NCI-H345 treated with DMSO at 0.1 percent for 48 hours (cell line): ENCODE measurements around the gene CA6.
"Not testable (repeated sequence)": the region's sequence is repeated elsewhere in the genome, so short reads cannot be mapped to it uniquely, and the experiment has no call there.

Experiments
- DNase-seq: peaks from one replicate; lab custom pipeline; 2025; ENCODE audit not compliant: unreplicated experiment; lab: John Stamatoyannopoulos, UW

CA6 gene

DNA sequence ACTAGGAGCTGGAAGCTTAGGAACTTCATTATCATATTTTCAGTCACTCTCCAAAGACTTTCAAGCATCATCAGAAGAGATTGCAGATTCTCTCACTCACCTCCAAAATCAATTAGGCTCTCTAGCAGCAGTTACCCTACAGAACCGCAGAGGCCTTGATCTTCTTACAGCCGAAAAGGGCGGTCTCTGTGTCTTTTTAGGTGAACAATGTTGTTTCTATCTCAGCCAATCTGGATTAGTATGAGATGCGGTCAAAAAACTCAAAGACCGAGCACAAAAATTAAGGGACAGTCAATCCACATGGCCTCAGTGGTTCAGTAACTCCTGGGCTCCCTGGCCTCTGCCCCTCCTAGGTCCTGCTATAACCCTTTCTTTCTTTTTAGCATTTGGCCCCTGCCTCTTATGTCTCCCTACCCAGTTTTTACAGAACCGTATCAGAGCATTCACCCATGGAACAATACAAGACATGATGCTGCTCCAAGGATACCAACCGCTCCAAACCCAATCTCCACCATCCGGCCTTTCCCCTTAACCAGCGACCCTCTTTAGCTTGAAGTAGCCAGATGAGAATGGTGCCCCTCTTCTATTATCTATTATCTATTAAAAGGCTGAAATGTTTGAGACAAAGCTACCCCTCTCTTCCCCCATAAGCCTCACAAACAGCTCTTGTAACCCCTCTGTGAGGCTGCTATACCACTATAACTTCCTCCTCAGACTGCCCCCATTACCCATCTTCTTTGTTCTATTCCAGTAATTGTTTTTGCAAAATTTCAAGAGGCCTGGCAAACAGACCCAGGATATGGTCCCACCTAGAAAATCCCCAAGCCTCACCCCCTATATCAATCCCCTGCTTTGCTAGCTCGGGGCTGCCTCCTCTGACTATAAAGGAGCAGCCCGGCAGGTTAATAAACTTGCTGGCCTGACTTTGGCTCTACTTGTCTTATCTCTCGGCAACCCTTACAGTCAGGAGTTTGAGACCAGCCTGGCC, 18.7 kb upstream of the CA6 start:
- no peak for DNase-seq

DNA sequence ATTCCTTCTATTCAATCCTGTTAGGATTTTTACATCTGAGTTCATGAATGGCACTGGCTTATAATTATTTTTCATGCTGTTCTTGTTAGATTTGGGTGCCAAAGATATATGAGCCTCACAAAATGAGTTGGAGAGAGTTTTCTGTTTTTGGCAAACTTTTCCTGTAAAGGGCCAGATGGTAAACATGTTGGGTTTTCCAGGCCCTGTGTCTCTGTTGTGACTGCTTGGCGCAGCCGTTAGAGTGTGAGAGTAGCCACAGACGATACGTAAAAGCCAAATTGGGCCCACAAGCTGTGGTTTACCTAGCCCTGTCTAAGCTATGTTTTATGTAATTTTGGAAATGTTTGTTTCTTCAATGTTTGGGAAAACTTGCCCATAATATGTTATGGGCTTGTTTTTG, 15.6 kb upstream of the CA6 start:
- no peak for DNase-seq

DNA sequence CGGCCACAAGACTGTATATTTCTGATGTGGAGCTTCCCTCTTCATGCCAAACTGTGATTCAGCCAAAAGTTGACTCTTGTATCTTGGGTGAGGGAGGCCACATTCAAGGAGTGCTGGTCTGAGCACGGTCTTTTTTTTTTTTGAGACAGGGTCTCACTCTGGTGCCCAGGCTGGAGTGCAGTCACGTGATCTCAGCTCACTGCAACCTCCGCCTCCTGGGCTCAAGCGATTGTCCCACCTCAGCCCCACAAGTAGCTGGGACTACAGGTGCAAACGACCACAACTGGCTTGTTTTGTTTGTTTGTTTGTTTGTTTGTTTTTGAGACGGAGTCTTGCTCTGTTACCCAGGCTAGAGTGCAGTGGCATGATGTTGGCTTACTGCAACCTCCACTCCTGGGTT, 8.6 kb upstream of the CA6 start:
- DNase-seq = not testable (repeated sequence)

DNA sequence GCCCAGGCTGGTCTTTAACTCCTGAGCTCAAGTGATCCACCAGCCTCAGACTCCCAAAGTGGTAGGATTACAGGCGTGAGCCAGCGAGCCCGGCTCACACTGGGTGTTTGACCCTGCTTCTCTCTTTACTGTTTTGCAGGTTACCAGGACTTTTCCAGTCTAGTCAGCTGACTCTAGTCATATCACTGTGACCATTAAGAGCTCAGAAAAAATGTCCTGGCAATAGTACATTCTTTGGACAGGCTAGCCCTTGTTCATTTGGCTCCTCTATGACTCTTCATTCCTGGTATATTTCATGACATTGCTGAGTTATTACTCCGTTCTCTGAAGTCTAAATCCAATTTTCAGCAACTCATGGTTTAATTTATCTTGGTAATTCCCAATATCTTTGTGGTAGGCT, 8.0 kb upstream of the CA6 start:
- DNase-seq = no peak

DNA sequence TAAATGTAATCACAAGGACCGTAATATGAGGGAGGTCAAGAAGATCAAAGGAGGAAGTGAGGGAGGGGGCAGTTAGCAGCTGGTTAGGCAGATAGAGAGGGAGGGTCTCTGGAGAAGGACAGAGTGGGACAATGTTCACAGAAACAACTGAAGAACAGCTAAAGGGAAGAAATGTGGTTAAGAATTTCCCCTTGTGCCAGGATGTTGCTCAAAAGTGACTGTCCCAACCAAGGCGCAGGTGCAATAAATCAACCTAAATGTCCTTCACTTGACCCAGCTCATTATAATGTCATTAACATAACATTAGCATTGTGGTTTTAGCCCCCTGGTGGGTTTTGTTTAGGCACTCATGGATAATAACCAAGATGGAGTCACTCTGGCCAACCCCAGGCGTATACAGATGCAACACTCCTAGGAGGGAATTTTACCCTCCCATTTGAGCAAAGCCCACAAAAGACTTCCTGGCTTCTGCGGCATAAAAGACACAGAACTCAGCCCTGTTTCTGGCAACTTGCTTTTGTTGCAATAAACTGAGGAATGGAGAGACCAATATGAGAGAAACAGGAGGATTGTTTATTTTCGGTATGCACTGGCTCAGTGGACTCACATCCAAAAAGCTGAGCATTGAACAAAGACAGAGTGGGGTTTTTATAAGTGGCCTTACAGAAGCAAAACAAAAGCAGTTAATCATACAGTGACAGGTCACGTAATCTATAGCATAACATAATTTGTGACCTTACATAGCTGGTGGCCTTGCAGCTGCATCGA, 7.3 kb upstream of the CA6 start:
- no peak for DNase-seq

DNA sequence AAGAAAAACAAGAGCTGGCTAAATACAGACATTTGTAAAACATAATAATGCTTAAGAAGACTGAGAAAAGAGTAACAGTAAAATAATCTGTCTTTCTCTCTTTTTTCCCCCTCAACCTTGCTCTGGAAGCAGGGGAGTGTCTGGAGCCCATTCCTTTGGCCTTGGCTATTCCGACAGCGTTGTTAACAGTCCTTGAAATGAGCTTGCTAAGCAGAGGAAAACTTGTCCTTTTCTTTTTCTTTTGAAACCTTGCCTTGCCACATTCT, 6.7 kb upstream of the CA6 start:
- no peak for DNase-seq

DNA sequence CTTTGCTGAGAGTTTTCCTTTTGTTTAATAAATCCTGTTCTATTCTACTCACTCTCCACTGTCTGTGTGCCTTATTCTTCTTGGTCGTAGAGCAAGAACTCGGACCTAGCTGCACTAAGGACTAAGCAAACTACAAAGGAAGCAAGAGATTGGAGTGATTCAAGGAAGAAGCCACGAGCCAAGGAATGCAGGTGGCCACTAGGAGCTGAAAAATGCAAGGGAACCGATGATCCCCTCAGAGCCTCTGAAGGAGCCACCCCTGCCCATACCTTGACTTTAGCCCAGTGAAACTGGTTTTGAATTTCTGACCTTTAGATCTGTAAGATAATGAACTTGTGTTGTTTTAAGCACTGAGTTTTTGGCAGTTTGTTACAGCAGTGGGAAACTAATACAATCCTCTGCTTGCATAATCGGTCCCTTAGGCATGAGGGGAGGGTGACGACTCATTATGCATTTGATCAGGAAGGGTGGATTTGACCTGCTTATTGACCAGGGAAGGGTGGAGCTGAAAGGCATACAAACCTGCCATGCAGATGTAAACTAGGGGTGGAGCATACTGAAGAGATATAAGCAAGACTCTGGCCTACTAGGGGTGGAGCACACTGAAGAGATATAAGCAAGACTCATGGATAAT, 6.2 kb upstream of the CA6 start:
- no peak for DNase-seq

DNA sequence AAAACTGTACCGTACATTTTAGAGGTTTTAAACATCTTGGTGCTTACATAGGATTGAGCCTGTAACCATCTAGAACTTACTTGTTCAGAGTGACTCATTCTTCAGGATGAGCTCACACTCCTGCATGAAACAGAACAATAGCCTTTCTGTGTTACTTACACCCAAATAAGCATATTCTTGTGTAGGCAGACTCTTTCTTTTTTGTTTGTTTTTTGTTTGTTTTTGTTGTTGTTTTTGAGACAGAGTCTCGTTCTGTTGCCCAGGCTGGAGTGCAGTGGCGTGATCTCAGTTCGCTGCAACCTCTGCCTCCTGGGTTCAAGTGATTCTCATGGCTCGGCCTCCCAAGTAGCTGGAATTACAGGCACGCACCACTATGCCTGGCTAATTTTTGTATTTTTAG, 3.8 kb upstream of the CA6 start:
- no peak for DNase-seq

DNA sequence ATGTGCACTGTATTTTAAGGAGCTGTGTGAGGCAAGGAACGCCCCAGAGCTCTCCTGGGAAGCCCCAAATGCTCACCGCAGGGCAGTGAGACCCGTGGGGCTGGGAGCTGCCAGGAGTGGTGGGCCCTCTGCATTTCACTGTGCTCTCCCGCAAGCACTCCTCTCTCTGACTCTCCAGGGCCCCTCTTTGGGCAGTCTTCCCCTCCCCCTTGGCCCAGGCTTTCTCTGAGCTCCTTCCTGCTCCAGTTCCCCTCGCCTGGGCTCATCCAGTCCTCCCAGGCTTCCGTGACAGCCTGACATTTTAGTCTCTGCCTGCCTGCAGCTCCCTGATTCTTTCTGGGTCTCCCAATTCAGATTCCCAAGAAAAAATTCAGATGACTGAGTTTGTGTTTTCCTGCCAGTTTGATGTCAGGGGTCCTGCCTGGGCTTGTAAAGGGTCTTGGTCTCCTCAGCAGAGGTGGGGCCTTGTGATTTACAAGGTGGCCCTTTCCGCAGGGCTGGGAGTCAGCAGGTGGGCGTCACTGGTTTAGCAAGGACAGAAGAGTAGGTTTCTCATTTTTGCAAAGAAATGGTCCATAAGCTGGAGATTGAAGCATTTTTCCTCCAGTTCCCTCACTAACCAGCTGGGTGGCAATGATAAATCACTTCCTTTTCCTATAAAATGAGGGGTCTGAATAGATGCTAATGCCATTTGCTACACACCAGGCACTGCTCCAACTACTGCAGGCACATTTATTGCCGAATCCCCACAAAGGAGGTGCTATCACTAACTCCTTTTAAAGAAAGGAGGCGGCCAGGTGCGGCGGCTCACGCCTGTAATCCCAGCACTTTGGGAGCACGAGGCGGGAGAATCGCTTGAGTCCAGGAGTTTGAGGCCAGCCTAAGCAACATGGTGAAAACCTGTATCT, 1.9 kb upstream of the CA6 start:
- no peak for DNase-seq

DNA sequence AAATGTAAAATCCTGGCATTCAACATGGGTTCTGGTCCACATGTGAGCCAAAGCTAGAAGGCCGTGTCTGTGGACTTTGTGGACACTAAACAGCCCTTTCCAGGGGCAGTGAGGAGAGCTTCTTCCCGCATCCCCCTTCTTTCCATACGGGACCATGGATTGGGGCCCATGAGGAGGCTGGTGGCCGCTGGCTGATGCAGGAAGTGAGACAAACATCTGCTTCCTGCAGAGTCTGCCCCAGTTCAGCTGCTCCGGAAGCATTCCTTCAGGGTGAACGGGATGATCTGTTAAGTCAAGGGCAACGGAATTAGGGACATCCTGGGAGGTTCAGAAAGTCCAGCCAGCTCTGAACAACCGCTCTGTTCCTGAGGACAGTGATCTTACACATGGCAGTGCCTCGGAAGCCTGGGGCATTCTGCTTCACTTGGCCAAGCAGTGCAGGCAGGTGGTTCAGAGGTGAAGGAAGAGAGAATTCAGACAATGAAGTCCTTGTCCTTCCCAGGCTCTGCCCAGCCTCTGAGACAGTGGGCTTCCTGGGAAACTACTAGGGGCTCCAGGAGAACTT, 1.5 kb downstream of the CA6 start:
- DNase-seq = no peak

DNA sequence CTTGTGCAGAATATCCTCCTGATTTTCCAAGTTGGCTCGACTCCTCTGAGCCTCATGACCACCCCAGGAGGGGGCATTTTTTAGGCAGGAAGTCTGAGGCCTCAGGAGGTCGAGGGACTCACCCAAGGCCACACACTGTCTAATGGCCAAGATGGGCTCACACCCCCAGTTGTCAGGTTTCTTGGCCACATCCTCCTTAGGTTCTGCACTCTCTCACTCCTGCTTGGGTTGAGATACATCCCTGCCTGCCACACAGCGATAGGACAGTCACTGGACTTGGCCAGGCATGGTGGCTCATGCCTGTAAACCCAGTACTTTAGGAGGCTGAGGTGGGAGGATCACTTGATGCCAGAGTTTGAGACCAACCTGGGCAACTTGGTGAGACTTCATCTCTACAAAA, 4.6 kb downstream of the CA6 start:
- DNase-seq = no peak

DNA sequence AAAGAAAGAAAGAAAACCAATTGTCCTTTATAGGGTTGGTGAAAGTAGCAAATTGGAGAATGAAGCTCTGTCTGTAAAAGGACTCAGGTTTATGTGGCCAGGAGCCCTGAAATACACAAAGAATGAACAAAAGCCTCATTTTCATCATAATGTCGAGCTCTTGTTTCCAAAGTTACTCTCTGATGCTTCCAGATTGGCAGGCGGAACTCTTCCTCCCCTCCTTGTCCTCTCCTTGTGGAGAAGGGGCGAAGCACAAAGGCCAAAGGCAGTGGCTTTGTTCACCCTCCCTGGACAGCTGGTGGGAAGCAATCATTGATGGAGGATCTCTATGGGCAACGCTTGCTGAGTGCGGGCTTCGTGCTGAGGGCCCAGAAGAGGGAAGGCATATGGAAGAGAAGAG, 5.6 kb downstream of the CA6 start:
- DNase-seq = no peak

DNA sequence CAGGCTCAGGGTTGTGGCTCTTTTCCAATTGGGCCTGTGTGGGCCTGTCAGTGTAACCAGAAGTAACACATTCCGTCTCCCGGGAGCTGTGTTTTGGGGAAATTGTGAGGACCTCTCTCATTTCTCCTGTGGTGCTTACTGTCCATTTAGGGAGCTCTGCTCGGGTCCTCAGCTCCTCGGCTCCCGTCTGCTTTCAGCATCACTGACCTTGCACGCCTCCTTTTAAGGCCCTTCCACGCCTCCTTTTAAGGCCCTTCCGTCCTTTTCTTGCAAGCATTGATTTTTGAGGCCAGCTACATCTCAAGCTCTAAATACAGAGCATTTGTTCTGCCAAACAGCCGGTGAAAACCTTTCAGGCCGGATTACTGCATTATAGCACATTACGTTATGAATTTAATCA, 9.7 kb downstream of the CA6 start:
- DNase-seq = no peak

DNA sequence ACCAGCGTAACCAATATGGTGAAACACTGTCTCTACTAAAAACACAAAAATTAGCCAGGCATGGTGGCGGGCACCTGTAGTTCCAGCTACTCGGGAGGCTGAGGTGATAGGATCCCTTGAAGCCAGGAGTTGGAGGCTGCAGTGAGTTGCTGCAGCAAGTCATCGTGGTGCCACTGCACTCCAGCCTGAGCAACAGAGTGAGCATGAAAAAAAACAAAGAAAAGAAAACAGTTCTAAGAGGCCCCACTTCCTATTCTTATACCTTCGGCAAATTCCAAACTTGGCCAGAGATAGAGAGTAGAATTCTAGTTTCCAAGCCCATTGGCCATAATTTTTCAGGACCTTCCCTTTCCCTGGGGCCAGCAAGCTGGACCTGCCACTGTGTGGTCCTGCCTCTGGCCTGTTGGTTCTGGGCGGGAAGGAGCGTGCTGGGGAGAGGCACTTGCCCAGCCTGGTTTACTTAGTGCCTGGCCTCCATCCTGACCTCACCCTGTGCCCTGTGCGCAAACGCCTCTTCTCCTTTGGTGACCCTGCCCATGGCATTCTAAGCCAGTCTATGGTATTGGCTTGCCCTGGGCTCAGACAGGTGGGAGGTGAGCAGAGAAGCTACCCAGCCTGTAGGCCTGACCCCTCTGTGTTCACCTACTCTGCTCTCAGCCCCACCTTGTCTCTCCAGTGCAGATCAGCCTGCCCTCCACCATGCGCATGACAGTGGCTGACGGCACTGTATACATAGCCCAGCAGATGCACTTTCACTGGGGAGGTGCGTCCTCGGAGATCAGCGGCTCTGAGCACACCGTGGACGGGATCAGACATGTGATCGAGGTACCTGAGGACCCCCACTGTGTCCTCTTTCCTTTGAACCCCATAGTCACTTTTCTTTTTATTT, 11.0 kb downstream of the CA6 start:
- no peak for DNase-seq

DNA sequence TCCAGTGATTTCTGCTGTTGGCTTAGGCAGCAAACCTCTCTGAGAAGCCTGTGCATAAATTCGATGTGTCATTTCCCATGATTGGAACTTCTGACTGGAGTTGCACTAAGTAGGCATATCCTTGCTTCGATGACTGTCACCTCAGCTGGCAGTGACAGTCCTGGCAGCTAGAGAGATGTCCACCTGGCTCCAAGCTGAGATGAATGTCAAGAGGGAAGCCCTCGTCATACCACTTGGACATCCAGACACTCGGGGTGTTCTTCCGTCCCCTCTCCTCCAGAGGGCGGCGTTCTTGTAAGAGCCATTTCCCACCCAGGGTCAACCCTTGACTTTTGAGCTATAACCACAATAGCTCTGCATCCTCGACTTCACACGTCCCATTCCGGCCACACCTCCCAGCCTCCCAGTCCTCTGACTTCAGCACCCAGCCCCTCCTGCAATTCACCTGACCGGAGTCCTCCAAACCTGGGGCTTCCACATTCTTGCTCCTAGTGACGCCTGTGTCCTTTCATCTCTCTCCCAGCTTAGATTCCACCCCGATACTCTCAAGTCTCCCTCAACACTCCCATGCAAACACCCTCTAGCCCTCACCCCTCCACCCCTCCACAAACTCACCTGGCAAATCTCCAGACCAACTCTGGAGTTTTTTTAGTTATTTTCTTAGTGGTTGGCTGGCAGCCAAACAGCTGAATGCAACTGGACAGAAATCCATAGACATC, 17.3 kb downstream of the CA6 start:
- peak; percentile 1 for DNase-seq

DNA sequence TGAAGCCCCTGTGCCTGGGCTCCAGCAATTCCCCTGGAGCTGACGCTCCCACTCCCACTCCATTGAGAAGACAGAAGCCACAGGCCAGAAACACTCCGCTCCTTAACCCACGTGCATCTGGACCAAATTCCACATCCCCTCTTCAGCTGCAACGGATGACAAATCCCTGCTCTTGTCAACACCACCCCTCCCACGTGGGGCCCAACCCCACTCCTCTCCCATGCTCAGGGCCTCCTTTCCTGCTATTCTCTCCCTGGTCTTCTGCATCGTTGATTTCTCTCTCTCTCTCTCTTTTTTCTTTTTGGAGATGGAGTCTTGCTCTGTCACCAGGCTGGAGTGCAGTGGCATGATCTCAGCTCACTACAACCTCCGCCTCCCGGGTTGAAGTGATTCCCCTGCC, 18.3 kb downstream of the CA6 start:
- DNase-seq = no peak

DNA sequence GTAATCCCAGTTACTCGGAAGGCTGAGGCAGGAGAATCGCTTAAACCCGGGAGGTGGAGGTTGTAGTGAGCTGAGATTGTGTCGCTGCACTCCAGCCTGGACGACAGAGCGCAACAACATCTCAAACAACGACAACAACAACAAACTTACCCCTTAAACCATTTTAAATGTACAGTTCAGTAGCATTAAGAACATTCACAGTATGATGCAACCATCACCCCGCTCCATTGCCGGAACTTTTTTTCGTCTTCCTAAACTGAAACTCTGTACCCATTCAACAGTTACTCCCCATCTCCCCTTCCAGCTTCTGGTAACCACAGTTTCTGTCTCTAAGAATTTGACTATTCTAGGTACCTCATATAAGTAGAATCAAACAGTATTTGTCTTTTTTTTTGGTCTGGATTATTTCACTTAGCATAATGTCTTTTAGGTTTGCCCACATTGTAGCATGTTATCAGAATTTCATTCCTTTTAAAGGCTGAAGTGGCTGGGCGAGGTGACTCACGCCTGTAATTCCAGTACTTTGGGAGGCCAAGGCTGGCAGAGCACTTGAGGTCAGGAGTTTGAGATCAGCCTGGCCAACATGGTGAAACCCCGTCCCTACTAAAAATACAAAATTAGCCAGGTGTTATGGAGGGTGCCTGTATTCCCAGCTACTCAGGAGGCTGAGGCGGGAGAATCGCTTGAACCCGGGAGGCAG, 19.6 kb downstream of the CA6 start:
- DNase-seq = no peak

DNA sequence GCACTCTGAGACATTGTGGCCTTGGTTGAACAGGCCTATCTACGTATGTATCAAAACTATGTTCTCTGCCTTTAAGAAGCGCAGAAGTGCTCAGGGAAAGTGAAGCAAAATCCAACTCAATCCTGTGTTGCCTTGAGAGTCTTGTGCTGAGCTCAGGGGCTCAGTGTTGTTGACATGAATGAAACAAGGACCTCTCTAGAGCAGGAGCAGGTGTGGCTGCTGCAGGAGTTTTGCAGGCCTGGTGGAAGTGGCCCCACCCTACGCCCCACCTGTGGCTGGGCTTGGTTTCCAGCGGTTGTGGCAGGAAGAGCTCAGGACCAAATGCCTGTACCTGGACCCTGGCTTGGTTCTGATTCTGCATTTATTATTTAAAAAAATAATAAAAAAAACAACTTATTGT, 20.9 kb downstream of the CA6 start:
- no peak for DNase-seq
